Activated CD8-positive, alpha-beta T cell treated with anti-CD3 and anti-CD28 coated beads, Interleukin-2, amount 10 ng/mL, durations not matched to agents 7 days and 5 days (primary cell): ENCODE data around the gene CIZ1. TPM values are rescaled to one million over a fixed set of nuclear protein-coding genes. Genes with fewer than 3 reads are reported as not detected.

Experiments used
- ATAC-seq: fragments of 150-1000 bp; cut with Tn5 transposase; one replicate; pipeline ENCODE4 v1.10.0; 2021; ENCODE audit warnings: moderate library complexity
- CTCF ChIA-PET: fragments of 350-600 bp; sonication (Branson Sonifier 250); formaldehyde crosslinking; loops from one replicate; lab custom pipeline; 2021; ENCODE audit warnings: antibody characterized with exemption; lab: Charles Lee
- POLR2A ChIA-PET: fragments of 350-600 bp; sonication (Branson Sonifier 250); formaldehyde crosslinking; loops from one replicate; lab custom pipeline; 2021; ENCODE audit warnings: antibody characterized with exemption; lab: Charles Lee
- DNase-seq: peaks from one replicate; pipeline ENCODE4 v3.0.0-alpha.2; 2020
- H3K27ac Mint-ChIP-seq: one replicate; pipeline ENCODE4 v1.8.0; 2021; ENCODE audit warnings: mild to moderate bottlenecking, mixed read lengths
- H3K27me3 Mint-ChIP-seq: one replicate; pipeline ENCODE4 v1.8.0; 2021; ENCODE audit warnings: low read depth, mixed read lengths
- H3K36me3 Mint-ChIP-seq: one replicate; pipeline ENCODE4 v1.8.0; 2021; ENCODE audit warnings: low read depth, mixed read lengths
- H3K4me1 Mint-ChIP-seq: one replicate; pipeline ENCODE4 v1.8.0; 2021; ENCODE audit warnings: low read depth, mixed read lengths
- H3K4me3 Mint-ChIP-seq: one replicate; pipeline ENCODE4 v1.8.0; 2021; ENCODE audit warnings: mild to moderate bottlenecking, mixed read lengths
- H3K9me3 Mint-ChIP-seq: one replicate; pipeline ENCODE4 v1.8.0; 2022; ENCODE audit warnings: mixed read lengths; ENCODE audit not compliant: insufficient read depth
- total RNA-seq, 2 experiments: library from RNA; stranded (reverse); gene quantifications; one replicate each; pipeline ENCODE4 v1.2.3, GENCODE V29; 2021

CIZ1 gene
- total RNA-seq, 2 experiments from 2014 or later = 121 to 127 TPM

GRCh38 chr9:128146591-128147120 is 44.7 kb downstream of the CIZ1 start:
- ChIA-PET CTCF (interaction anchor here (0.6 kb wide), 1 partner anchor 185 kb away, joined by 4 read pairs; no protein-coding TSS in a partner anchor), POLR2A (no interaction called here)
- Mint-ChIP-seq H3K9me3 (no peaks in the 10 kb centered on the region), H3K4me1 (peaks cover 16% of the 10 kb centered on the region), H3K4me3 (no peak overlapping the region), H3K36me3 (peaks cover 2% of the 10 kb centered on the region), H3K27me3 (no peaks in the 10 kb centered on the region), H3K27ac (no peak overlapping the region)
- ATAC-seq (no peak), DNase-seq (no peak)

GRCh38 chr9:128145951-128146351 is 45.4 kb downstream of the CIZ1 start:
- no peak overlapping the region for H3K4me3 Mint-ChIP-seq
- ChIA-PET POLR2A (no interaction called here), CTCF (no interaction called here)
- no peaks in the 10 kb centered on the region for H3K9me3 Mint-ChIP-seq
- no peak for DNase-seq
- H3K27ac Mint-ChIP-seq = no peak overlapping the region
- no peaks in the 10 kb centered on the region for H3K27me3 Mint-ChIP-seq
- H3K4me1 Mint-ChIP-seq = peaks cover 17% of the 10 kb centered on the region
- no peak for ATAC-seq
- peaks cover 2% of the 10 kb centered on the region for H3K36me3 Mint-ChIP-seq

GRCh38 chr9:128145536-128145935 is 45.8 kb downstream of the CIZ1 start:
- Mint-ChIP-seq H3K27ac (no peak overlapping the region), H3K36me3 (peaks cover 2% of the 10 kb centered on the region), H3K27me3 (no peaks in the 10 kb centered on the region), H3K4me1 (peaks cover 17% of the 10 kb centered on the region), H3K9me3 (no peaks in the 10 kb centered on the region), H3K4me3 (no peak overlapping the region)
- POLR2A ChIA-PET = no interaction called here
- CTCF ChIA-PET = no interaction called here
- DNase-seq = no peak
- ATAC-seq = no peak

- no peak overlapping the region for H3K4me3 Mint-ChIP-seq
- POLR2A ChIA-PET = no interaction called here
- H3K9me3 Mint-ChIP-seq = no peaks in the 10 kb centered on the region
- H3K4me1 Mint-ChIP-seq = peaks cover 17% of the 10 kb centered on the region
- H3K27me3 Mint-ChIP-seq = no peaks in the 10 kb centered on the region
- ATAC-seq = no peak
- CTCF ChIA-PET = interaction anchor here (3.2 kb wide), 1 partner anchor 16 kb away, joined by 16 read pairs; no protein-coding TSS in a partner anchor
- DNase-seq = no peak
- peaks cover 2% of the 10 kb centered on the region for H3K36me3 Mint-ChIP-seq
- no peak overlapping the region for H3K27ac Mint-ChIP-seq
Observed at GRCh38 chr9:128144239-128145181, 46.9 kb downstream of the CIZ1 start.

DNA sequence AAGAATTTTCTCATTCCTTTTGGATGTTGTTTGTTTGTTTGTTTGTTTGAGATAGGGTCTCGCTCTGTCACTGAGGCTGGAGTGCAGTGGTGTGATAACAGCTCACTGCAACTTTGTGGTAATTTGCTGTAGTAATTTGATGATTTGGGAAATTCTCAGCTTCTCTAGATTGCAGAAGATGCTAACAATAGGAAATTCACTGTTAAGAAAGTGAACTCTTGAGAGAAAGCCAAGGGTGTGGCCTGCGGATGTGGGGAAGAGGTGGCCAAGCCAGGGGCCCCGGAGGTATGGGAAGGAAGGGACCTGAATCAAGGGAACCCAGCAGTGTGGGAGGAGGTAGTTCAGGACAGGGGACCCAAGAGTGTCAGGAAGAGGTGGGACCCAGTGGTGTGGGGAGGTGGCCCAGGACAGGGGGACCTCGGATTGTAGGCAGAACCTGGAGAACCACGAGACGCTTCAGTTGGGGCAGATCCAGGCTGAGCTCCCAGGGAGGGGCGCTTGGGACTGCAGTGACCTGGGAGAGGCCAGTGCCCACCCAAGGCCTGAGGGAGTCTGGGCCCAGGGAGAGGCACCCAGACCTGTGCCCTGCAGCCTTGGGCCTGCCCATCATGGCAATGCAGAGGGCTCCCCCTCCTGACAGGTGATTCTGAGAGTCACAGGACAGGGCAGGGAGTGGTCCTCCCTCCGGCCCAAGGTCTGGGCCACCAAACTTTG is 47.7 kb downstream of the CIZ1 start:
- peaks cover 2% of the 10 kb centered on the region for H3K36me3 Mint-ChIP-seq
- peaks cover 17% of the 10 kb centered on the region for H3K4me1 Mint-ChIP-seq
- no peaks in the 10 kb centered on the region for H3K9me3 Mint-ChIP-seq
- no peak overlapping the region for H3K4me3 Mint-ChIP-seq
- DNase-seq = no peak
- no peaks in the 10 kb centered on the region for H3K27me3 Mint-ChIP-seq
- no peak overlapping the region for H3K27ac Mint-ChIP-seq
- ChIA-PET CTCF (interaction anchor here (0.6 to 3.2 kb wide), 2 partner anchors 15 to 38 kb away, joined by 3 to 16 read pairs; no protein-coding TSS in a partner anchor), POLR2A (no interaction called here)
- ATAC-seq = no peak

- H3K36me3 Mint-ChIP-seq = peaks cover 2% of the 10 kb centered on the region
- POLR2A ChIA-PET = interaction anchor here (1.5 to 1.6 kb wide), 2 partner anchors 14 to 17 kb away, joined by 4 to 5 read pairs; partner anchors contain the start of gene BBLN
- DNase-seq (no peak), ATAC-seq (no peak)
- H3K27me3 Mint-ChIP-seq = no peaks in the 10 kb centered on the region
- H3K9me3 Mint-ChIP-seq = no peaks in the 10 kb centered on the region
- H3K27ac Mint-ChIP-seq = no peak overlapping the region
- peaks cover 17% of the 10 kb centered on the region for H3K4me1 Mint-ChIP-seq
- H3K4me3 Mint-ChIP-seq = no peak overlapping the region
- CTCF ChIA-PET = interaction anchor here (1.3 to 3.2 kb wide), 3 partner anchors 8 to 18 kb away, joined by 3 to 16 read pairs (median 4); no protein-coding TSS in a partner anchor
Observed at GRCh38 chr9:128142596-128142995, 48.8 kb downstream of the CIZ1 start.

DNA sequence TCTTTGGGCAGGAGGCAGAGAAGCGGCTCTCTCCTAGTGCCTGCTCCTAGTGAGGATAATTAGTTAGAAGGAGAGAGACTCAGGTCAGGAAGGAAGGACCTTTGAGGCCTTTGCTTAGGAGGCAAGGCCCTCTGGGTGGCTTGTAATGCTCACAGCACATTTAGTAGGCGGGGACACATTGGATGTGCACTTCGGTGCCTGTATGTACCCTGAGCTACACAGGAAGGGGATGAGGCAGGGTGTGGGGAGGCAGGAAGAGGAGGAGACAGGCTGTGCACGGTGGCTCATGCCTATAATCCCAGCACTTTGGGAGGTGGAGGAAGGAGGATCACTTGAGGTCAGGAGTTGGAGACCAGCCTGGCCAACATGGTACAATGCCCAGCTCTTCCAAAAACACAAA is 49.3 kb downstream of the CIZ1 start:
- peak; percentile 65 for DNase-seq
- H3K27ac Mint-ChIP-seq = peak overlapping the region; percentile 86
- CTCF ChIA-PET = interaction anchor here (1.3 to 3.2 kb wide), 4 partner anchors 9 to 24 kb away, joined by 3 to 16 read pairs (median 6); no protein-coding TSS in a partner anchor

DNA sequence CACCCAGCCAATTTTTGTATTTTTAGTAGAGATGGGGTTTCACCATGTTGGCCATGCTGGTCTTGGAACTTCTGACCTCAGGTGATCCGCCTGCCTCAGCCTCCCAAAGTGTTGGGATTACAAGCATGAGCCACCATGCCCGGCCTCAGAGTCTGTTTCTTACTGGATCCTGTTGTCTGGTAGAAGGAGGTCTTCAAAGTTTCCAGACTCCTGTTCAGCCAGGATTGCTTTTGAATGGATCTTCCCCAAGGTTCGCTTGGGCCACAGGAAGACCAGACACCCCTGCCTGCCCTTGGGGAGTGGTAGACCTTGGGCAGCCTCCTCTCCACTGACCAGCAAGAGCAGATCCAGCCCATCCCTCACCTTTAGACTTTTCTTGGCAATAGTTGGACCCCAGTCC is 49.8 kb downstream of the CIZ1 start:
- ChIA-PET POLR2A (interaction anchor here (0.5 to 1.6 kb wide), 3 partner anchors 15 to 18 kb away, joined by 3 to 5 read pairs (median 4); partner anchors contain the start of gene BBLN), CTCF (interaction anchor here (1.3 to 3.2 kb wide), 4 partner anchors 9 to 24 kb away, joined by 3 to 16 read pairs (median 6); no protein-coding TSS in a partner anchor)
- Mint-ChIP-seq H3K27ac (peak overlapping the region; percentile 86), H3K4me3 (no peak overlapping the region), H3K9me3 (no peaks in the 10 kb centered on the region), H3K27me3 (peaks cover 2% of the 10 kb centered on the region), H3K4me1 (peaks cover 17% of the 10 kb centered on the region), H3K36me3 (peaks cover 2% of the 10 kb centered on the region)
- no peak for DNase-seq
- ATAC-seq = no peak

More for the DNA sequence above, 49.3 kb downstream of the CIZ1 start:
- H3K36me3 Mint-ChIP-seq = peaks cover 2% of the 10 kb centered on the region
- peaks cover 1% of the 10 kb centered on the region for H3K27me3 Mint-ChIP-seq
- ATAC-seq = peak; percentile 88
- peak overlapping the region; percentile 9 for H3K4me3 Mint-ChIP-seq
- POLR2A ChIA-PET = interaction anchor here (0.5 to 1.6 kb wide), 3 partner anchors 15 to 18 kb away, joined by 3 to 5 read pairs (median 4); partner anchors contain the start of gene BBLN
- H3K4me1 Mint-ChIP-seq = peaks cover 17% of the 10 kb centered on the region
- no peaks in the 10 kb centered on the region for H3K9me3 Mint-ChIP-seq

GRCh38 chr9:128139621-128140020 is 51.8 kb downstream of the CIZ1 start:
- Mint-ChIP-seq H3K27me3 (peaks cover 8% of the 10 kb centered on the region), H3K36me3 (peaks cover 2% of the 10 kb centered on the region), H3K4me3 (no peak overlapping the region), H3K4me1 (peaks cover 28% of the 10 kb centered on the region), H3K27ac (no peak overlapping the region), H3K9me3 (no peaks in the 10 kb centered on the region)
- ATAC-seq = no peak
- POLR2A ChIA-PET = no interaction called here
- no peak for DNase-seq
- CTCF ChIA-PET = no interaction called here

DNA sequence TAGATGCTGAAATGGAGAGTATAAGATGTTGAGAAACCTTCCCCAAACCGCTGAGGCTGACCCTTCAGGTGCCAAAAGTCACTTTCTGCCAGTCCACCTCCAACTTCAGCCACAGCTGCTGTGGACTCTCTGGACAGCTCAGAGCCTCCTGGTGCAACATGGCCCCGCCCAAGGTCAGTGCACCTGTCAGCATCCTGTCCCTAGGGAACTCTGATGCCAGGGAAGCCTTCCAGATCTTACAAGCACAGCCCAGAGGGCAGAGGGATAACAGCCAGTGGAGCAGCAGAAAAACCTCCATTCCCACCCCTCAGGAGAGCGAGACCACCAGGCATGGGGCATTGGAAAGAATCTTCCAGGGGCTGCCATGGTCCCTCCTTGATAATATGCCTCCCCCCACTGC is 53.4 kb downstream of the CIZ1 start:
- CTCF ChIA-PET = no interaction called here
- ATAC-seq = no peak
- no peak overlapping the region for H3K4me3 Mint-ChIP-seq

More for the DNA sequence above, 53.4 kb downstream of the CIZ1 start:
- no peaks in the 10 kb centered on the region for H3K9me3 Mint-ChIP-seq
- peaks cover 23% of the 10 kb centered on the region for H3K27me3 Mint-ChIP-seq
- H3K27ac Mint-ChIP-seq = no peak overlapping the region
- peaks cover 2% of the 10 kb centered on the region for H3K36me3 Mint-ChIP-seq
- peaks cover 27% of the 10 kb centered on the region for H3K4me1 Mint-ChIP-seq
- DNase-seq = no peak
- POLR2A ChIA-PET = no interaction called here
